NCI-H460 (cell line): ENCODE data around the gene LEKR1. TPM values are rescaled to one million over a fixed set of nuclear protein-coding genes. Genes with fewer than 3 reads are reported as not detected.

ENCODE experiments used
- DNase-seq: peaks from one replicate; pipeline ENCODE4 v3.0.0-alpha.2; 2016; ENCODE audit warnings: low read depth; ENCODE audit errors: extremely low read depth
- total RNA-seq: library from RNA; depleted of rRNA; stranded (reverse); fragments of >200 nt; shearing (Covaris generic); gene quantifications from 2 replicates; pipeline ENCODE4 v1.2.3, GENCODE V29; 2014

LEKR1 gene
- total RNA-seq, 1 experiment from 2014 or later, result 0.45 TPM

- no peak for DNase-seq
These were observed 147.8 kb downstream of the LEKR1 start for GRCh38 chr3:156973954-156974353.

- DNase-seq, result no peak
These were observed 148.8 kb downstream of the LEKR1 start for GRCh38 chr3:156974931-156975330.

GRCh38 chr3:156975721-156976120 is 149.6 kb downstream of the LEKR1 start:
- DNase-seq, result no peak

GRCh38 chr3:156976933-156977332 is 150.8 kb downstream of the LEKR1 start:
- DNase-seq, result no peak

GRCh38 chr3:156978481-156978961 is 152.4 kb downstream of the LEKR1 start:
- no peak for DNase-seq

- DNase-seq, result no peak
These were observed 154.9 kb downstream of the LEKR1 start for GRCh38 chr3:156981005-156981404.

- no peak for DNase-seq
These were observed 157.4 kb downstream of the LEKR1 start for GRCh38 chr3:156983559-156983958.

- no peak for DNase-seq
These were observed 159.6 kb downstream of the LEKR1 start for GRCh38 chr3:156985711-156986110.

- DNase-seq, result no peak
These were observed 161.8 kb downstream of the LEKR1 start for GRCh38 chr3:156987946-156988345.

- DNase-seq, result no peak
These were observed 171.2 kb downstream of the LEKR1 start for GRCh38 chr3:156997351-156997750.

GRCh38 chr3:157001221-157001957 is 175.2 kb downstream of the LEKR1 start:
- DNase-seq, result no peak

GRCh38 chr3:157021679-157022078 is 195.5 kb downstream of the LEKR1 start:
- no peak for DNase-seq

- no peak for DNase-seq
These were observed 197.1 kb downstream of the LEKR1 start for GRCh38 chr3:157023226-157023625.

GRCh38 chr3:157026091-157026490 is 199.9 kb downstream of the LEKR1 start:
- DNase-seq, result no peak

- no peak for DNase-seq
These were observed 201.9 kb downstream of the LEKR1 start for GRCh38 chr3:157027861-157028745.

- DNase-seq, result no peak
These were observed 203.2 kb downstream of the LEKR1 start for GRCh38 chr3:157029365-157029790.

GRCh38 chr3:157030712-157031111 is 204.6 kb downstream of the LEKR1 start:
- DNase-seq, result no peak

- no peak for DNase-seq
These were observed 206.8 kb downstream of the LEKR1 start for GRCh38 chr3:157033001-157033400.

- DNase-seq, result no peak
These were observed 214.3 kb downstream of the LEKR1 start for GRCh38 chr3:157040456-157040855.

GRCh38 chr3:157042226-157042625 is 216.1 kb downstream of the LEKR1 start:
- DNase-seq, result no peak

GRCh38 chr3:157043771-157044170 is 217.6 kb downstream of the LEKR1 start:
- no peak for DNase-seq
